ENCODE results near the gene WDPCP. TPM values are rescaled to one million over a fixed set of nuclear protein-coding genes. Genes with fewer than 3 reads are reported as not detected.

Gene WDPCP
- total RNA-seq, 4 donors from 2014 or later = 7.2 to 47.3 (median 13.0) TPM

DNA sequence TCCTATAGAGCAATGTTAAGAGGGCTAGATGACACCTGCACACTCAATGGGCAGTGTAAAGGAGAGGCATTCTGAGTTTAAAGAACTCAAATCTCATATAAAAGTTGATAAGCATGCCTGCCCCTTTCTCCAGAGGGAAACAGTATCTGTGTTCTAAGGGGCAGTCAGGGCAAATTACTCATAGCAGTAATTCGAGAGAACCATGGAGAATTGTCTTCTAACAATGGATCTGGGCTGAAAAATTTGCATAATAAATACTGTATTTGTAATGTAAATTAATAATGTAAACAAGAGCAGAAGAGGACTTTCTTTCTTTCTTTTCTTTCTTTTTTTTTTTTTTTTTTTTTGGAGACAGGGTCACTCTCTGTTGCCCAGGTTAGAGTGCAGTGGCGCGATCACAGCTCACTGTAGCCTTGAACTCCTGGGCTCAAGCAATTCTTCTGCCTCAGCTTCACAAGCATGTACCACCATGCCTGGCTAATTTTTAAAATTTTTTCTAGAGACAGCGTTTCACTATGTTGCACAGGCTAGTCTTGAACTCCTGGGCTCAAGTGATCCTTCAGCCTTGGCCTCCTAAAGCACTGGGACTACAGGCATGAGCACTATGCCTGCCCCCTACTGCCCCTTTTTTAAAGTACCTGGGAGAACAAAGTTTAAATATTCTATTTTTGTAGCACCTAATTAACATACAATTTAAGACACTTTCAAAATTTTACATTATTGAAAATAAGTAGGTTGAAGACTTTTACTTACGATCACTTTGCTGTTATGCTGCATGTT is 467.0 kb downstream of the WDPCP start:
- TF ChIP-seq, protein P1, sequence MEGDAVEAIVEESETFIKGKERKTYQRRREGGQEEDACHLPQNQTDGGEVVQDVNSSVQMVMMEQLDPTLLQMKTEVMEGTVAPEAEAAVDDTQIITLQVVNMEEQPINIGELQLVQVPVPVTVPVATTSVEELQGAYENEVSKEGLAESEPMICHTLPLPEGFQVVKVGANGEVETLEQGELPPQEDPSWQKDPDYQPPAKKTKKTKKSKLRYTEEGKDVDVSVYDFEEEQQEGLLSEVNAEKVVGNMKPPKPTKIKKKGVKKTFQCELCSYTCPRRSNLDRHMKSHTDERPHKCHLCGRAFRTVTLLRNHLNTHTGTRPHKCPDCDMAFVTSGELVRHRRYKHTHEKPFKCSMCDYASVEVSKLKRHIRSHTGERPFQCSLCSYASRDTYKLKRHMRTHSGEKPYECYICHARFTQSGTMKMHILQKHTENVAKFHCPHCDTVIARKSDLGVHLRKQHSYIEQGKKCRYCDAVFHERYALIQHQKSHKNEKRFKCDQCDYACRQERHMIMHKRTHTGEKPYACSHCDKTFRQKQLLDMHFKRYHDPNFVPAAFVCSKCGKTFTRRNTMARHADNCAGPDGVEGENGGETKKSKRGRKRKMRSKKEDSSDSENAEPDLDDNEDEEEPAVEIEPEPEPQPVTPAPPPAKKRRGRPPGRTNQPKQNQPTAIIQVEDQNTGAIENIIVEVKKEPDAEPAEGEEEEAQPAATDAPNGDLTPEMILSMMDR (IDR thresholded peaks at IDR 0.05 in 4 of 5, conservative IDR thresholded peaks at IDR 0.05 in 1 of 5) = no peak
- TF ChIP-seq POLR2A (IDR thresholded peaks at IDR 0.05) = no peak
- DNase-seq = no peak
- H3K36me3 ChIP-seq = no peaks in the 10 kb centered on the region
- intact Hi-C loops (cut with DNase I; ENCODE audit: low total_unique reads) (no loop called here), in situ Hi-C loops (cut with MboI; ENCODE audit: low sequenced_read_pairs in 4 of 4) (no loop called here)
- no peaks in the 10 kb centered on the region for H3K27me3 ChIP-seq
- no peak overlapping the region for H3K27ac ChIP-seq
- H3K4me3 ChIP-seq = no peak overlapping the region
- no peak for ATAC-seq
- H3K4me1 ChIP-seq = no peaks in the 10 kb centered on the region
- H3K9me3 ChIP-seq = no peaks in the 10 kb centered on the region

DNA sequence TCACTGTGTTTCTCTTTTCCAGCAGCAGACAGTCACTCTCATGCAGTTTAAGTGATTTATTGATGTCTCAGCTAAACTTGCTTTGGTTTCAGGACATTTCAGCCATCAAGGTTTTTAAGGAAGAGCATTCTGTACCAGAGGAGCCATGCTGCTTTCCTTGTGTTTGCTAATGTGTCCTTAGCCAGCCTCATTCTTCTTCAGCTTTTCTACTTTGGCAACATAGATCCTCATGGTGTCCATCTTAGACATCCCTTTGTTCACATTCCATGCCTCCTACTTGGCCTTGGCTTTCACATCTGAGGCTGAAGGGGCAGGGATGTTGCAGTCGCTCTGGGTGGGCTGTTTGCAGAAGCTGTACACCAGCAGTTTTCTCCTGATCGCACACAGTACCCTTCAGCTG is 469.5 kb downstream of the WDPCP start:
- ATAC-seq (no peak), DNase-seq (no peak)
- Histone ChIP-seq H3K36me3 (no peaks in the 10 kb centered on the region), H3K27me3 (no peaks in the 10 kb centered on the region), H3K4me1 (no peaks in the 10 kb centered on the region), H3K9me3 (no peaks in the 10 kb centered on the region), H3K27ac (no peak overlapping the region), H3K4me3 (no peak overlapping the region)
- in situ Hi-C loops (cut with MboI; ENCODE audit: low sequenced_read_pairs in 4 of 4) (no loop called here), intact Hi-C loops (cut with DNase I; ENCODE audit: low total_unique reads) (no loop called here)
- TF ChIP-seq, protein P1 (IDR thresholded peaks at IDR 0.05 in 4 of 5, conservative IDR thresholded peaks at IDR 0.05 in 1 of 5) = no peak
- no peak for TF ChIP-seq POLR2A (IDR thresholded peaks at IDR 0.05)

- TF ChIP-seq, protein P1 (IDR thresholded peaks at IDR 0.05 in 4 of 5, conservative IDR thresholded peaks at IDR 0.05 in 1 of 5) = no peak
- TF ChIP-seq POLR2A (IDR thresholded peaks at IDR 0.05) = no peak
- DNase-seq = no peak
- Histone ChIP-seq H3K4me3 (no peak overlapping the region), H3K27me3 (no peaks in the 10 kb centered on the region), H3K4me1 (no peaks in the 10 kb centered on the region), H3K27ac (no peak overlapping the region), H3K36me3 (no peaks in the 10 kb centered on the region), H3K9me3 (peaks cover 0 to 14% (median 3%) of the 10 kb centered on the region in 3 donors)
- in situ Hi-C loops (cut with MboI; ENCODE audit: low sequenced_read_pairs in 4 of 4) (no loop called here), intact Hi-C loops (cut with DNase I; ENCODE audit: low total_unique reads) (no loop called here)
- no peak for ATAC-seq
These were observed 483.8 kb downstream of the WDPCP start for GRCh38 chr2:63104482-63104881.

DNA sequence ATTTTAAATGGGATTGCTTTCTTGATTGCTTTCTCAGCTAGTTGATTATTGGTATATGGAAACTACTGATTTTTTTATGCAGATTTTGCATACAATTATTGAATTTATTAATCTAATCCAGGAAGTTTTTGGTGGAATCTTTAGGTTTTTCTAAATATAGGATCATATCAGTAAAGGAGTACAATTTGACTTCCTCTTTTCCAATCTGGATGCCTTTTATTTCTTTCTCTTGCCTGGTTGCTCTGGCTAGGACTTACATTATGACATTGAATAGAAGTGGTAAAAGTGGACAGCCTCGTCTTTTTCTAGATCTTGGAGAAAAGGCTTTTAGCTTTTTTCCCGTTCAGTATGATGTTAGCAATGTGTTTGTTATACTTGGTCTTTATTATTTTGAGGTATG is 486.3 kb downstream of the WDPCP start:
- no peak for ATAC-seq
- H3K4me3 ChIP-seq = no peak overlapping the region
- in situ Hi-C loops (cut with MboI; ENCODE audit: low sequenced_read_pairs in 4 of 4) (no loop called here), intact Hi-C loops (cut with DNase I; ENCODE audit: low total_unique reads) (no loop called here)
- no peak for TF ChIP-seq POLR2A (IDR thresholded peaks at IDR 0.05)
- TF ChIP-seq, protein P1 (IDR thresholded peaks at IDR 0.05 in 4 of 5, conservative IDR thresholded peaks at IDR 0.05 in 1 of 5) = no peak
- H3K9me3 ChIP-seq = peaks cover 0 to 14% (median 3%) of the 10 kb centered on the region in 3 donors
- H3K4me1 ChIP-seq = no peaks in the 10 kb centered on the region
- DNase-seq = no peak
- no peaks in the 10 kb centered on the region for H3K27me3 ChIP-seq
- no peak overlapping the region for H3K27ac ChIP-seq
- H3K36me3 ChIP-seq = no peaks in the 10 kb centered on the region

Data from gastrocnemius medialis (tissue), 4 donors.